K562 (cell line): Measurements from ENCODE around the gene NCKIPSD.

Source experiments
- ERF ChIP-seq: fragments of 450-650 bp; formaldehyde crosslinking; IDR thresholded peaks from 2 replicates; pipeline ENCODE4 v1.4.0; 2020; ENCODE audit warnings: mild to moderate bottlenecking, mixed read lengths
- EZH2 ChIP-seq: IDR thresholded peaks from 2 replicates; pipeline ENCODE4 v1.6.1; 2012; ENCODE audit warnings: low read depth, mild to moderate bottlenecking, inconsistent platforms, low read length, borderline replicate concordance
- IRF2 ChIP-seq: sonication (generic); formaldehyde crosslinking; IDR thresholded peaks from 2 replicates; pipeline ENCODE4 v1.8.1; 2022; ENCODE audit warnings: mild to moderate bottlenecking, missing genetic modification reagents
- MTA1 ChIP-seq: fragments of 450-650 bp; IDR thresholded peaks from 2 replicates; pipeline ENCODE4 v1.6.1; 2017; ENCODE audit warnings: borderline replicate concordance
- RNF2 ChIP-seq: sonication (generic); IDR thresholded peaks from 2 replicates; pipeline ENCODE4 v1.6.1; 2016
- TBL1XR1 ChIP-seq, 2 experiments: IDR thresholded peaks; 2 replicates each; pipeline ENCODE4 v1.6.1; 2012; ENCODE audit warnings: improper control_type of control experiment in 2 of 2, low read length in 2 of 2, mild to moderate bottlenecking in 1 of 2
- ZBTB8A ChIP-seq: fragments of 450-650 bp; IDR thresholded peaks from 2 replicates; pipeline ENCODE4 v1.6.1; 2018; ENCODE audit warnings: mild to moderate bottlenecking, moderate library complexity; ENCODE audit not compliant: partially characterized antibody
- TF ChIP-seq, protein P1 (sequence below): sonication (generic); formaldehyde crosslinking; IDR thresholded peaks from 2 replicates; pipeline ENCODE4 v1.9.0; 2022; ENCODE audit warnings: mild to moderate bottlenecking, missing genetic modification reagents
- TF ChIP-seq, protein P2 (sequence below), 2 experiments: IDR thresholded peaks; 2 replicates each; pipeline ENCODE4 v1.6.1; 2011; ENCODE audit warnings: borderline replicate concordance in 1 of 2, control low read depth in 1 of 2, low read depth in 1 of 2, low read length in 1 of 2, mild to moderate bottlenecking in 1 of 2, mixed read lengths in 1 of 2, moderate library complexity in 1 of 2; ENCODE audit not compliant: insufficient read depth in 1 of 2, insufficient read length in 1 of 2, poor library complexity in 1 of 2, severe bottlenecking in 1 of 2; ENCODE audit errors: extremely low read depth in 1 of 2

DNA sequence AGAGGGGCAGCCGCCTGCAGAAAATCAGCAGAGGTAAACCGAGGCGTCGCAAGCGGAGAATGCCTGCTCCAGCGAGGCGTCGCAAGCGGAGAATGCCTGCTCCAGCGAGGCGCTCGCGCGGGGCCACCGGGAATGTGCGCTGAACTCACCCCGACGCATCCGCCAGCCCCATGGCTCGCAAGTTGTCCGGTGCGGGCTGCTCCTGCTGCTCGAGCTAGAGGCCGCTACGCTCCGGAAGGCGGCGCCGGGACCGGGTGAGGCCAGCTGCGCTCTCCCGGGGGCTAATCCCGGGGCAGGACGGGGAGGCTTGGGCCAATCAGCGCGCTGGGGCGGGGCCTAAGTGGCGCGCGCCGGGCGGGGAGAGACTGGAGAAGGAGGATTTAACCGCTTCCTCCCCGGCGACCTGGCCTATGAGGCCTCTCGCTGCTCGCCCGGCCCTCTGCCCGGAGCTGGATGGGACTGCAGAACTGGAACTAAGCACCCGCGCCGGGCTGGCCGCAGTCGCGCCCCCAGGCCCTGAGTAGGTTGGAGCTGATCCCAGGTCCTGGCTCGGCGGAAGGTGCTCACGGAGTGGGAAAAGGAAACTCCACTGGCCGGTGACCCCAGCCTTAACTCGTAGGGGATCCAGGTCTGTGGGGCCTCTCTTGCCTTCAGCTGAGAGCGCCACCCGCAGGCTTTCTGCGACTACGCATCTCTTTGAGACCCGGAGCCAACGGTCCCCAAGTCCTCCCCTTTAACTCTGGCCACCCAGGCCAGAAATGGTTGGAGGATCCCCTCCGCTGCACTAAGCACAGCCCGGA lies 50.3 kb downstream of the NCKIPSD start, which contains the start of gene SLC26A6:
- TF ChIP-seq ZBTB8A (no peak), ERF (no peak), RNF2 (peak; percentile 58; the same call in 1 of the 2 replicates), MTA1 (no peak), EZH2 (no peak), TBL1XR1 (IDR thresholded peaks at IDR 0.05; ENCODE audit: low read length in 2 of 2) (no peak), IRF2 (CRISPR knock-in tag) (no peak)
- TF ChIP-seq, protein P1, sequence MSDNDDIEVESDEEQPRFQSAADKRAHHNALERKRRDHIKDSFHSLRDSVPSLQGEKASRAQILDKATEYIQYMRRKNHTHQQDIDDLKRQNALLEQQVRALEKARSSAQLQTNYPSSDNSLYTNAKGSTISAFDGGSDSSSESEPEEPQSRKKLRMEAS: no peak
- TF ChIP-seq, protein P2, sequence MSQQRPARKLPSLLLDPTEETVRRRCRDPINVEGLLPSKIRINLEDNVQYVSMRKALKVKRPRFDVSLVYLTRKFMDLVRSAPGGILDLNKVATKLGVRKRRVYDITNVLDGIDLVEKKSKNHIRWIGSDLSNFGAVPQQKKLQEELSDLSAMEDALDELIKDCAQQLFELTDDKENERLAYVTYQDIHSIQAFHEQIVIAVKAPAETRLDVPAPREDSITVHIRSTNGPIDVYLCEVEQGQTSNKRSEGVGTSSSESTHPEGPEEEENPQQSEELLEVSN (IDR thresholded peaks at IDR 0.05; ENCODE audit: borderline replicate concordance in 1 of 2, extremely low read depth in 1 of 2, insufficient read depth in 1 of 2, insufficient read length in 1 of 2, low read depth in 1 of 2, low read length in 1 of 2, poor library complexity in 1 of 2, severe bottlenecking in 1 of 2): no peak
